Peyer's patch (tissue), 4 donors: ENCODE data around the gene PEX7. TPM values are rescaled to one million over a fixed set of nuclear protein-coding genes. Genes with fewer than 3 reads are reported as not detected.

Source experiments
- DNase-seq, 3 donors: peaks; one replicate each; pipeline ENCODE4 v3.0.0-alpha.2; 2017 to 2019
- H3K27ac ChIP-seq, 4 donors: fragments of 200-600 bp; sonication (generic); one replicate each; pipeline ENCODE4 v1.5.1; 2016 to 2019
- H3K27me3 ChIP-seq, 2 donors: fragments of 200-600 bp; sonication (generic); one replicate each; pipeline ENCODE4 v1.5.1; 2019
- H3K36me3 ChIP-seq, 3 donors: fragments of 200-600 bp; sonication (generic); one replicate each; pipeline ENCODE4 v1.5.1; 2016 to 2019
- H3K4me1 ChIP-seq, 4 donors: fragments of 200-600 bp; sonication (generic); one replicate each; pipeline ENCODE4 v1.5.1; 2016 to 2019
- H3K4me3 ChIP-seq, 4 donors: fragments of 200-600 bp; sonication (generic); 1 replicate in 3 of 4; 2 replicates in 1 of 4; pipeline ENCODE4 v1.5.1; 2016 to 2019; ENCODE audit warnings: mild to moderate bottlenecking in 1 of 4
- H3K9me3 ChIP-seq, 4 donors: fragments of 200-600 bp; sonication (generic); one replicate each; pipeline ENCODE4 v1.5.1; 2016 to 2019; ENCODE audit warnings: mild to moderate bottlenecking in 1 of 4
- CTCF ChIP-seq, 6 experiments: fragments of 450-650 bp in 4 of 6; fragments of 200-600 bp in 2 of 6; sonication (generic) in 1 of 6; IDR thresholded peaks; one replicate each; pipeline ENCODE4 v1.5.1; 2017 to 2019; ENCODE audit warnings: antibody characterized with exemption in 6 of 6, mild to moderate bottlenecking in 3 of 6, moderate library complexity in 1 of 6
- POLR2A ChIP-seq, 2 donors: fragments of 450-650 bp; IDR thresholded peaks; one replicate each; pipeline ENCODE4 v1.5.1; 2017; ENCODE audit warnings: antibody characterized with exemption in 2 of 2, mild to moderate bottlenecking in 2 of 2, moderate library complexity in 2 of 2
- total RNA-seq, 4 donors: library from RNA; depleted of rRNA; stranded (reverse); fragments of >200 nt; gene quantifications; one replicate each; pipeline ENCODE4 v1.1.0, GENCODE V29; 2016

The PEX7 gene
- total RNA-seq, 4 donors from 2014 or later: 3.0 to 7.1 (median 6.3) TPM

DNA sequence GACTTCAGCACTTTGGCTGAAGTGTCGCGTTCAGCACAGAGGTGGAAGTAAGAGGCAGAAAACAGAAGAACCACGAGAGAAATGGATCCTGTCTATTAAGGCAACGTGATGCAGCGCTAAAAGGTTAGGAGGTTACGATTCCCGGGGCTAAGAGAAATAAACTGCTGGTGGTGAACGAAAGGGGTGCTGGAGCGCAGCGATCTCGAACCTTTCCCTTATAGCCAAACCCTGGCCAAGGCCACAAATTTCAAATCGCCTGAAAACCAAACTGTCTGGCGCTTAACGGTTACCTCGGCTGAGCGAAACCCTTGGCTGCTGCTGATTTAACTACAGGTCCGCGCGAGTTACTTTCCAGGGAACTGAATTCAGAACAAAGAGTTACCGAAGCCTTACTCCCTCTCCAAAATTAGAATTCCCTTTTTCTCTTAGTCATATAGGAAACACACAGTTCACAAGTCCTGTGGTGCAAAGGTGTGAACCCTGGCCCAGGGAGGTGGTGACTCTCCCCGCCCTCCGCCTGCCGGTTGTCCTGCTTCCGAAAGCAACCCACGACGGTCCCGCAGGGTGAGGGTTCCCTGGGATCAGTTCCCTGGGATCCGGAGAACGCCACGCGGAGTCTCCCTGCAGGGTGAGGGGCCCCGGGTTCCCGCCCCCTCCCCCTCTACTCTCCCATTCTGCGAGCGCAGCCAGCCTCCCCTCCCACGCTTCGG, 98.4 kb downstream of the PEX7 start:
- H3K27me3 ChIP-seq: peaks cover 0 to 27% of the 10 kb centered on the region in 2 donors
- no peaks in the 10 kb centered on the region for H3K36me3 ChIP-seq
- H3K4me1 ChIP-seq: peaks cover 7 to 36% (median 24%) of the 10 kb centered on the region in 4 donors
- TF ChIP-seq POLR2A (IDR thresholded peaks at IDR 0.05) (no peak), CTCF (IDR thresholded peaks at IDR 0.05) (no peak)
- peak in 1 of 3 donors; percentile 56 for DNase-seq
- H3K9me3 ChIP-seq: no peaks in the 10 kb centered on the region
- H3K27ac ChIP-seq: no peak overlapping the region
- H3K4me3 ChIP-seq: peak overlapping the region; percentile 29 to 60 (median 52)

- Histone ChIP-seq H3K9me3 (no peaks in the 10 kb centered on the region), H3K4me1 (peaks cover 7 to 36% (median 24%) of the 10 kb centered on the region in 4 donors), H3K27ac (no peak overlapping the region), H3K36me3 (no peaks in the 10 kb centered on the region), H3K27me3 (peaks cover 0 to 27% of the 10 kb centered on the region in 2 donors), H3K4me3 (peak overlapping the region; percentile 29 to 60 (median 52))
- DNase-seq: peak in 1 of 3 donors; percentile 52
- TF ChIP-seq POLR2A (IDR thresholded peaks at IDR 0.05): no peak
- TF ChIP-seq CTCF (IDR thresholded peaks at IDR 0.05): no peak
Observed at GRCh38 chr6:136921381-136921935, 99.1 kb downstream of the PEX7 start.

DNA sequence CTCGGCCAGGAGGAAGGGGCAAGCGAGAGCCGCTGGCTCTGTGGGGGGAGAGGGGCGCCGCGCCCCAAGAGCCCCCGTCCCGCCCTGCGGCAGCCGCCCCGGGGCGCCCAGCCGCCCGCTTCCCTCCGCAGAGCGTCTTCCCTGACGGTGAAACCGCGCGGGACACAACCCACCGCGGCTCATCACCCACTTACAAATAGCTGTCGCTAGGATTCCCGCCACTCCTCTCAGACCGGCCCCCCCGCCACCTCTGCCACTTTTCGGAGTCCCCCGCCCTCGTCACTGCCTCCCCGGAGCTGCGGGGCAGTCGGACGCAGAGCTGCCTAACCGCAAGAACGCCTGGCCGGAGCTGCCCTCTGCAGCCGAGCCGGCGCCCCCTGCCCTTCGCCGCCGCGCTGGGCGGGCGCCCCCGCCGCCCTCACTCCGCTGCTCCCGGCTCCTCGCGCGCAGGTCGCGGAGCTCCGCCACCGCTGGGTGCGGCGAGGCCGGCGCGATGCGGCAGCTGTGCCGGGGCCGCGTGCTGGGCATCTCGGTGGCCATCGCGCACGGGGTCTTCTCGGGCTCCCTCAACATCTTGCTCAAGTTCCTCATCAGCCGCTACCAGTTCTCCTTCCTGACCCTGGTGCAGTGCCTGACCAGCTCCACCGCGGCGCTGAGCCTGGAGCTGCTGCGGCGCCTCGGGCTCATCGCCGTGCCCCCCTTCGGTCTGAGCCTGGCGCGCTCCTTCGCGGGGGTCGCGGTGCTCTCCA, 99.7 kb downstream of the PEX7 start, which contains the start of gene SLC35D3:
TSS of gene SLC35D3 (plus strand) at position 366 of the 749 bp plus-strand sequence. CDS start at position 494, 128 bp downstream.
- Histone ChIP-seq H3K4me1 (peaks cover 7 to 36% (median 24%) of the 10 kb centered on the region in 4 donors), H3K36me3 (no peaks in the 10 kb centered on the region), H3K27ac (no peak within 1 kb of the TSS), H3K4me3 (peak within 1 kb of the TSS; percentile 29 to 60 (median 52)), H3K27me3 (peaks cover 0 to 27% of the 10 kb centered on the region in 2 donors), H3K9me3 (no peaks in the 10 kb centered on the region)
- TF ChIP-seq CTCF (IDR thresholded peaks at IDR 0.05) (no peak), POLR2A (IDR thresholded peaks at IDR 0.05) (no peak)
- DNase-seq: peak in 1 of 3 donors; percentile 51

- no peaks in the 10 kb centered on the region for H3K36me3 ChIP-seq
- no peaks in the 10 kb centered on the region for H3K9me3 ChIP-seq
- DNase-seq: no peak
- H3K27ac ChIP-seq: no peak overlapping the region
- peak overlapping the region; percentile 29 to 60 (median 52) for H3K4me3 ChIP-seq
- TF ChIP-seq CTCF (IDR thresholded peaks at IDR 0.05) (no peak), POLR2A (IDR thresholded peaks at IDR 0.05) (no peak)
- peaks cover 7 to 36% (median 24%) of the 10 kb centered on the region in 4 donors for H3K4me1 ChIP-seq
- H3K27me3 ChIP-seq: peaks cover 0 to 27% of the 10 kb centered on the region in 2 donors
Observed at GRCh38 chr6:136922685-136923006, 100.3 kb downstream of the PEX7 start.

DNA sequence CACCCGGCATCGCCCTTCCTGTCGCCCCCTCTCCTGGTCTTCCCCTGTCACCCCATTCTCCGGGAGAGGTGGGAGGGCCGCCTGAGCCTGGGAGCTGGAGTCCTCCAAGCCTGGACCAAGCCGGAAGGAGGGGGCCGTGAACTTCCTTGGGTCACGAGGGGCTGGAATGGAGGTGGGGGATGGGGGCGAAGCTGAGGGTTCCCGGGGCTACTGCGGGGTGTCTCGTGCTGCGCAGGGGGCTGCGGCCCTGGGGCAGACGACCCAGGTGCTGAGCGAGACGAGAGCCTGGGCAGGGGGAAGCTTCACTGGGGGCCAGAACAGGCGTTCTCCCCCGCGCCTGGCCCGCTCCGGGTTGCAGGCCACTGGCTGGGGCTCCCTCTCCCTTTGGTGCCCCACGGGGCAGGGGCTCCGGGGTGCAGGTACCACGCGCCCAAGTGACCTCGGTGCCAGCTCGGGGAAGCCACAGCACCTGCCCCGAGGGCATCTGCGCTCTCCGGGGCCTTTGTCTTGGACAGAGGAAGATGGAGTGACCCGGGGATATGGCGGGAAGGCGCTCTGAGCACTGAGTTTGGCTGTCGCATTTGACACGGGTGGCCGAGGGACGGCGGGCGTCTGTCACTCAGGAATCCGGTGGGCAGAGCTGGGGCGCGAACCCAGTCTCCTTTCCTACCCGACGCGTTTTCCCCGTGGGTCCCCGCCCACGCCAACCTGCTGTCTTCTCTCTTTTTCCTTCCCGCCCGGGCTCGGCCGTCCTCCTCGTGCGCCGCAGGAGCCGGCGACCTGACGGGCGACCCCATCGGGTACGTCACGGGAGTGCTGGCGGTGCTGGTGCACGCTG, 100.9 kb downstream of the PEX7 start:
- Histone ChIP-seq H3K27ac (no peak overlapping the region), H3K36me3 (no peaks in the 10 kb centered on the region), H3K9me3 (no peaks in the 10 kb centered on the region), H3K4me1 (peaks cover 7 to 36% (median 24%) of the 10 kb centered on the region in 4 donors), H3K4me3 (peak overlapping the region in 1 of 4 donors; percentile 60), H3K27me3 (peaks cover 0 to 27% of the 10 kb centered on the region in 2 donors)
- DNase-seq: no peak
- TF ChIP-seq POLR2A (IDR thresholded peaks at IDR 0.05) (no peak), CTCF (IDR thresholded peaks at IDR 0.05) (no peak)
